Testis (tissue), 2 donors: ENCODE data around the gene WDHD1.

Source experiments
- CTCF ChIP-seq, 3 experiments: fragments of 450-650 bp in 2 of 3; fragments of 200-600 bp in 1 of 3; sonication (generic) in 1 of 3; IDR thresholded peaks; one replicate each; pipeline ENCODE4 v1.5.1; 2016 to 2019; ENCODE audit warnings: antibody characterized with exemption in 3 of 3, mild to moderate bottlenecking in 2 of 3, moderate library complexity in 1 of 3
- POLR2A ChIP-seq: fragments of 450-650 bp; IDR thresholded peaks from one replicate; pipeline ENCODE4 v1.6.1; 2017; ENCODE audit warnings: antibody characterized with exemption, mild to moderate bottlenecking, moderate library complexity

- TF ChIP-seq CTCF (IDR thresholded peaks at IDR 0.05) (no peak), POLR2A (no peak)
These were observed 107.6 kb downstream of the WDHD1 start for GRCh38 chr14:54919330-54919729.
